GM18499 (cell line): ENCODE data around the gene ZBTB6.
"Not testable (repeated sequence)": the region's sequence is repeated elsewhere in the genome, so short reads cannot be mapped to it uniquely, and the experiment has no call there.

Source experiments
- ATAC-seq: cut with Tn5 transposase; IDR thresholded peaks from one replicate; pipeline ENCODE4 v1.9.1; 2021; ENCODE audit warnings: moderate number of reproducible peaks; ENCODE audit not compliant: insufficient read depth, unreplicated experiment

The ZBTB6 gene

DNA sequence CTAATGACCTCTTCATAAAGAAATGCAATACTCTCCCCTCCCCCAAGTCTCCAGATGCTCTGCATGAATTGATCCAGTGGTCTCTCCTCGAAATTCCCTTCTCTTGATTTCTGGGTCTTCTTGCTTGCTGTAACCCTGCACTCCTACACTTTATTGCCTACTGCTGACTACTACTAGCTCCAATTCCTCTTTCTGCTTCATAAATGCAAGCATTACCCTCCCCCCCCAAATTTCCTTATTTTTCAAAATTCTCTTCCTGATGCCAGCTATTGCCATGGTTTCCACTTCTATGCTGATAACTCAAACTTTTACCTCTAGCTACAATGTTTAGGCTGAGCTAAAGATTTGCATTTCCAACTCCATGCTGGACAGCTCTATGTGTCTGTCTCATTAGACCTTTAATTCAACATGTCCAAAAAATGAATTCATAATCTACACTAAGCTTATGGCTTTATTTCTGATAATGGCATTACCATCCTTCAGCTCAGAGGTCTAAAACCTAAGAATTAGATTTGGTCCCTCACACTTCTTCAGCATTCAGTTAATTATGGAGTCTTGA, 16.8 kb upstream of the ZBTB6 start:
- no peak for ATAC-seq

DNA sequence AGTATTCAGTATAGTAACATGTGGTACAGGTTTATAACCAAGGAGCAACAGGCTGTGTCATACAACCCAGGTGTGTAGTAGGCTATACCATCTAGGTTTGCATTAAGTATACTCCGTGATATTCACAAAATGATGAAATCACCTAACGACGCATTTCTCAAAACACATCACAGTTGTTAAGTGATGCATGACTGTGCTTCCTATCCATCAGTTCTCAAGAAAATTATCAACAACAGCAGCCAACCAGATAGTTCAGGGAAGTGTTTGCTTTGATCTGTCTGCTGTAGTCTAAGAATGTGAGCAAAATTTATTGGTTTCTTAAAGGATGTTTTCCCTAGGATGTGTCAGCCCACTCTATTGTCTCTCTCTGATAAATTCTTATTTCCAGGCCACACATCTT, 10.8 kb upstream of the ZBTB6 start:
- no peak for ATAC-seq

DNA sequence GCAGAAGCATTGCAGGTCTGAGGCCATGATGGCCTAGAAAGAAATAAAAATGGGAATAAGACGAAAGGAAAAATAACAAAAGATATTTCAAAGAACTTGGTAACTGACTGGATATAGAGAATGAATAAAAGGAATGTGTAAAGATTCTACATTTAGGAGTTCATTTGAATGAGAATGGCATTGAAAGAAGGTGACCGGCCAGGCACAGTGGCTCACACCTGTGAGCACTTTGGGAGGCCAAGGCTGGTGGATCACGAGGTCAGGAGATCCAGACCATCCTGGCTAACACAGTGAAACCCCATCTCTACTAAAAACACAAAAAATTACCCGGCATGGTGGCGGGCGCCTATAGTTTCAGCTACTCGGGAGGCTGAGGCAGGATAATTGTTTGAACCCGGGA, 9.6 kb upstream of the ZBTB6 start:
- ATAC-seq = no peak

DNA sequence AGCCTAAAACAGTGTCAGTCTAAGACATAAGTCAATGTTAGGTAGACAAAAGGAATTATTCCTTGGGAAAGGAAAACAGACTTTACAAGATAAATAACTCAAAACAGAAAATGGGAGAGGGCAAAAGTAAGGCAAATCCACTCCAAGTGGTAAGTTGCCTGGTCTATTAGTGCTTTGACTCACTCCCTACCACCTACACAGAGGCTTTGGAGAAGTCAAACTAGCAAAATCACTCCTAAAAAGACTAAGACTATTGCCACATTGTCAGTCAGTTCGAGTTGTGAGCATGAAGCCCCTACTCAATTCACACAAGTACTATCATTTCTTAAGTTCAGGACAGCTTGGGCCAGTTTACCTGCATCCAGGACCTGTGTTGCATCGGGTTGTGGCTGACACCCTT, 5.2 kb upstream of the ZBTB6 start:
- ATAC-seq = no peak

DNA sequence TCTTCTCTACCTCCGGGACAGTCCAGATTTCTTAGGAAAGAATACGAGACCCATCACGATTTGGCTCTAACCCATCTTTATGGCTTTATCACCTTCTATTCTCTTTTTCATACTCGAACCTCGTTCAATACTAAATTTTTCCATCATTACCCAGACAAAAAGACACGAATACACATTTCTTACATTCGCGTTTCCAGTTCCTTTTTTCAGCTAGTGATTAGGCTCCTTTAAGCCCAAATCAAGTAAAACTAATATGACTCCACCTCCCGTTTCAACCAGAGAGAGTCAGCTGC, 506 bp downstream of the ZBTB6 start:
- ATAC-seq = no peak

DNA sequence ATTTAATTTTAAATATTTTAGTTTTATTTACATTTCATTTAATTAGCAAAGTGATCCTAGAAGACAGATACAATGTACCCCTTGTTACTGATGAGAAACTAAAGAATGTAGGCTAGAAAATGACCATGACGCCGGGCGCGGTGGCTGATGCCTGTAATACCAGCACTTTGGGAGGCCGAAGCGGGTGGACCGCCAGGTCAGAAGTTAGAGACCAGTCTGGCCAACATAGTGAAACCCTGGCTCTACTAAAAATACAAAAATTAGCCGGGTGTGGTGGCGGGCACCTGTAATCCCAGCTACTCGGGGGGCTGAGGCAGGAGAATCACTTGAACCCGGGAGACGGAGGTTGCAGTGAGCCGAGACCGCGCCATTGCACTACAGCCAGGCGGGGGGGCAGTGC, 7.0 kb downstream of the ZBTB6 start:
- not testable (repeated sequence) for ATAC-seq

DNA sequence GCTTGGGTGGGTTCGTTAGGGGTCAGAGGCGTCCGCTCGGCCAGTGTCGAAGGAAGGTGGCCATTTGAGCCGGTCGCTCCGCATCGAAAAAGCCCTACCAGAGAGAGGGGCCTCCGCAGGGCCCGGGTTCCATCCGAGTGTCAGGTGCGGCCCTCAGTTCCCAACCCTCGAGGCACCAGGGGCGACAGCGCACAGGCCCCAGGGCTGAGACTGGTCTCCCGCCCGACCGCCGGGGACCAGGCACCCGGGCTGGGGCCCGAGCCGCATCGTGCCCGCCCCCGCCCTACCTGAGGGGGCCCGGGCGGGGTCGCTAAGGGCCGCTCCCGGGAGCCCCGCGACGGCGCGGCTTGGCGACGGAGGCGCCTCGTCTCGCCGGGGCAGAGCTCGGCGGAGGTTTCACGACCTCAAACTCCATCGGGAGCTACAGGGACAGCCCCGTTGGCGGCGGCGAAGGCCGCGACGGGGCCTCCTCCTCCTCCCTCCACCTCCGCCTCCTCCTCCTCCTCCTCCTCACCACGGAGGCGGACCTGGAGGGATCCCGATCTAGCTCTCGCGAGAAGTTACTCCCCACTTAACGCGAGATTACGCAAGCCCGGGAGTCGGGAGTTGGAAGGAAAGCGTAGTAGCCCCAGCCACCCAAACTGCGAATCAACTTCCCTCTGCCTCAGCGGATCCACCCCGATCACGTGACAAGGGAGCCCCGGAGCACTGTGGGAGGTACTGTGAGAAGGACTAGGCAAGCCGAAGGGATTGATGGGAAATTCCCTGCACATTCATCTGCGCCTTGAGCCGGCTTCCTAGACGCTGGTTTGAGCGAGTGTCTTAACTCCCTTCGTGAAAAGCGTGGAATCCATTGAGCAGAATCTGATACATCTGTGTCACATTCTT, 8.1 kb downstream of the ZBTB6 start, which contains the start of gene RC3H2:
RC3H2 (minus strand) TSS at position 537 of the 888 bp plus-strand sequence. CDS start 7,850 bp downstream, outside the sequence.
- ATAC-seq = peak; percentile 75

DNA sequence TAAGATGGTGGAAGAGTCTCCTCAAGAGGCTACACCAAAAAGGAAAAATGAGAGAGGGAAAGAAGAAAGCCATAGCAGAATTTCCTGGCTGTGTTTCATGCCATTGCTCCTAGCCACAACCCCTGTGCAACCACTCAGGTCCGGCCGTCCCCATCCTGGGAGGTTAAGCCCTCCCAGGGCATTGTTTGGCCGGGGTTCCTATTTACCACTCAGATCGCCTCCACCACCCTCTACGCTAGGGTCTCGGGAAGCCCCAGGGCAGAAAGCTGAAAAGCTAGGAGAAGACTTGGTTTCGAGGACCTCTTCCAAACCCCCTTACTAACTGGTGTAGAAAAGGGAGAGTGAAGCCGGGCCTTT, 8.7 kb downstream of the ZBTB6 start:
- ATAC-seq = no peak

DNA sequence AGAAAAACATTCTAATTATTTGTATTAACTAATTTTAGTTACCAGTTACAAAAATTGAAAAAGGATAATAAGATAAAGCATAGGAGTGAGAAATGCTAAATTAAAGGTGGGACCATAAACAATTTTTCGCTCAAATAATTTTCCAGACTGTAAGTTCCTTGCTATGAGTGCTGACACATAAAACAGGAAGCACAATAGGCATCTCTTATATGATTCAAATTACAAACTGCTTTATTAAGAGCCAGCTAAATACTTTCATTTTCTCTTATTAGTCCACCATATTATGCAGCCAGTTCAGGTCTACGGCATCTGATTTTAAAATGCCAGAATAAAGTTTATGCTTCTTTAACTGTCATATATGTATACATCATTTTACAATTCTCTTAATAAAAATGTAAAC, 12.3 kb downstream of the ZBTB6 start:
- no peak for ATAC-seq

DNA sequence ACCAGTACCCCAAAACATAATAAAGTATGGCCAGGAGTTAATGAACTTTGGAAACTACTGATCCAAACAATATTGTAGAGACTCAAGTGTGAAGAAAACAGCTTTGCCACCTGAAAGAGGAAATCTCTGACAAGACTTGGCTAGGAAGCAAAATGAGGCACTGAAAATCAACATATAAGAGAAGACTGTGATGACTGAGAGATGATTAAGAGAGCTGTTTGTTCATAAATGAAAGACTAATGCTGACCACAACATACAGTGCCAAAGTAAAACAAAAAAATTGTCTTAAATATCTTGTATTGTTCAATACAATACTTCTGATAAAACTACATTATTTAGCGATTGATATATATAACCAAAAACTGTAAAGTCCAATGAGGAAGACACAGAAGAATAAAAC, 15.2 kb downstream of the ZBTB6 start:
- no peak for ATAC-seq

DNA sequence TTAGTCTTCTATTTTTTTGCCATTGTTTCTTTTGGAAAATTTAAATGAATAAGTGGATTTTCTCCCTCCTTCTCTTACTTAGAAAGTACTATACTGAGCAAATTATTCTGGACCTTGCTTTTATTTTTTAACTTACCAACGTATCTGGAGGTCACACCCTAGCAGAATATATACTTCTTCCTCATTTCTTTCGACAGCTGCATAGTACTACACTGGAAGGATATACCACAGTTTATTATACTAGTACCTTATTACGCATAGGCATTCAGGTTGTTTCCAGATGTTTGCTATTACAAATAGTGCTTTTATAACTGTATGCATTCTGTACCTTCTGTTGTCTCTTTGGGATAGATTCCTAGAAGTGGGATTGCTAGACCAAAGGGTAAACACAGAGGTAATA, 24.6 kb downstream of the ZBTB6 start:
- ATAC-seq = no peak

DNA sequence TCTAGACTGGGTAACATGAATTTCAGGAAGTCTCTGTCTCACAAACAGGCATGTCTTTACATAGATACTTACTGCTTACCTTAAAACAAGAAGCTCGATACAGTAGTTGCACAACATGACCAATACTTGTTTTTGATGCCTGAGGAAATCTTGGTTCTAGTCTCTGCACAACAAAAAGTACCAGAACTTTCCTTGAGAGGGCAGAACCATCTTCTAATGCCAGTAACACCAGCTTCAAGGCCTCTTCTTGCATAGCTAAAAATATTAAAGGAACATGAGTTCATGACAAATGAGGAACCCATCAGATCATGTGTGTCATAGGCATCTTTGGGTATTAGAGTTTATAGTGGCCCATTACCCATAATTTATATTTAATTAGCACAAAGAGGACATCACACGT, 30.0 kb downstream of the ZBTB6 start:
- no peak for ATAC-seq

DNA sequence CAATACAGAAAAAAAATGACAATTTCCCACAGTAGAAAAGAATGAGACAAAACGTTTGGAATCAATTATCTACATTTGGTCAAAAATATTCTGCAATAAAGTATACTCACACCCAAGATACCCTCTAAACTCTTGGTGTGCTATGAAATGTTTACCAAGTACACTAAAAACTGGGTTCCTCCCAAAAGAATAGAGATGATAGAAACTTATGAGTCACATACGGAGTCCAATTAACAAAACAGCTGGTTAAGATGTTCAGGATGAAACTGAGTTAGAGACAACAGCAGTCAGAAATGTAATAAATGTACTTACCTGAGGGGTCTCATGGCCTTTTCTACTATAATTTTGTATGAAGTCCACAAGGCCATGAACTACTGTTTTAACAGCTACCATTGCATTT, 33.7 kb downstream of the ZBTB6 start:
- no peak for ATAC-seq

DNA sequence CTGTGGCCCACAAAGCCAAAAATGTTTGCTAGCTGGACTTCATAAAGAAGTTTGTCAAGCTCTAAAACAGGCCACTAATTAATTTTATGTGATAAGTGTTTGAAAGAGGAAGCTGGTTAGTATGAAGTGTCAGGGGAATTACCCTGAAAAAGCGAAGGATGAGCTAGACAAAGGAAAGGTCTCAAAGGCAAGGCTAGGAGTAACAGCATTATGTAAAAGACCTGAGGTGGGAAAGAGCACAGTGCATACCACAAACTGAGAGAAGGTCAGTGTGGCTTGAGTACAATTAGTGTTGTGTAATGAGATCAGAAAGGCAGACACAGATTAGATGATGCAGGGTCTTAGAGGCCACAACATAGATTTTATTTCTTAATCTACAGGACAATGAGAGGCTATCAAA, 37.6 kb downstream of the ZBTB6 start:
- ATAC-seq = no peak

DNA sequence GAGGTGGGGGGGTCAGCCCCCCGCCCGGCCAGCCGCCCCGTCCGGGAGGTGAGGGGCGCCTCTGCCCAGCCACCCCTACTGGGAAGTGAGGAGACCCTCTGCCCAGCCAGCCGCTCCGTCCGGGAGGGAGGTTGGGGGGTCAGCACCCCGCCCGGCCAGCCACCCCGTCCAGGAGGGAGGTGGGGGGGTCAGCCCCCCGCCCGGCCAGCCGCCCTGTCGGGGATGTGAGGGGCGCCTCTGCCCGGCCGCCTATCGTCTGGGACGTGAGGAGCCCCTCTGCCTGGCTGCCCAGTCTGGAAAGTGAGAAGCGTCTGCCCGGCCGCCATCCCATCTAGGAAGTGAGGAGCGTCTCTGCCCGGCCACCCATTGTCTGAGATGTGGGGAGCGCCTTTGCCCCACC, 45.8 kb downstream of the ZBTB6 start:
- ATAC-seq = not testable (repeated sequence)

DNA sequence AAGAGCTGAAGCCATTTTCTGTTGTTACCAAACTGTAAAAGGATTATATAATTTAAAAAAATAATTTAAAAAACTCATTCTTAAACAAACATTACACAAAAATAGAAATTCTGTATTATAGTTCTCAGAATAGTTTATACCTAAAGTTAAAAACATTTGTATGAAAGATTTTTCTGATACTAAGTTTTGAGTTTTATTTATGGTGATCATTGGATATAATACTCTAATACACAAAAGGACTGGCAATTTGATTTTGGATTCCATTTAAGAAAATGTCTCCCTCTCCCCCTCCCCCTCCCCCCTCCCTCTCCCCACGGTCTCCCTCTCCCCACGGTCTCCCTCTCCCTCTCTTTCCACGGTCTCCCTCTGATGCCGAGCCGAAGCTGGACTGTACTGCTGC, 47.0 kb downstream of the ZBTB6 start:
- ATAC-seq = no peak

DNA sequence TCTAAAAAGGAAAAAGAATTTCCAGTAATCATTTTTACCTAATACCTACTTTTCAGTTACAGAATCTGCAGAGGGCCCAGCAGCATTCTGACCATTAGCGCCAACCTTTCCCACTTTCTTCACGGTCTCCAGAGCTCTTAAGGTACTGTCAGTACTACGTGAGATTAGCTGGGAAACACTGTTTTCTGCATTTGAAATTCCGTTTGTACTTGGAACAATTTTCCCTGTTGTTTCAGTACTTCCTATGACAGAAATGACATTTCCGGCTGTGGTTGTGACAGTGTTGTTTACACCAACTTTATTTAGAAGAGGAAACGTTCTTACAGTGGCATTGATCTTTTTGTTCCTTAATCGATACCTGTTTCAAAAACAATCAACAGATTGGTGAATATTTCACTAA, 47.8 kb downstream of the ZBTB6 start:
- ATAC-seq = no peak

DNA sequence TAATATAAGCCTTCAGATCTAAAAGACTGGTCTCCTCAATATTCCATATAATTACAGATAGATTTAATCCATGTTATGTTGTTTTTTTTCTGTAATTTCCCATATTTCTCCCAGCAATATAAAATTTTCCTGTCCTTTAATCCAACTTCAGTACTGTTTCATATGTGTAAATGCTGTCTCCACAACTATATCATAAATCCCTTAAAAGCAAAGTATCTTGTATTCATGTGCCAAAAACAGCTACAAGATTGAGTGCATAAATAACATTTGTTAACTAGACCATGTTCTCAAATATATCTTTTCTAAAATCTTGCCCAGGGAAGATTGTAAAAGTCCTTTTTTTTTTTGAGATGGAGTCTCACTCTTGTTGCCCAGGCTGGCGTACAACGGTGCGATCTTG, 49.7 kb downstream of the ZBTB6 start:
- no peak for ATAC-seq

DNA sequence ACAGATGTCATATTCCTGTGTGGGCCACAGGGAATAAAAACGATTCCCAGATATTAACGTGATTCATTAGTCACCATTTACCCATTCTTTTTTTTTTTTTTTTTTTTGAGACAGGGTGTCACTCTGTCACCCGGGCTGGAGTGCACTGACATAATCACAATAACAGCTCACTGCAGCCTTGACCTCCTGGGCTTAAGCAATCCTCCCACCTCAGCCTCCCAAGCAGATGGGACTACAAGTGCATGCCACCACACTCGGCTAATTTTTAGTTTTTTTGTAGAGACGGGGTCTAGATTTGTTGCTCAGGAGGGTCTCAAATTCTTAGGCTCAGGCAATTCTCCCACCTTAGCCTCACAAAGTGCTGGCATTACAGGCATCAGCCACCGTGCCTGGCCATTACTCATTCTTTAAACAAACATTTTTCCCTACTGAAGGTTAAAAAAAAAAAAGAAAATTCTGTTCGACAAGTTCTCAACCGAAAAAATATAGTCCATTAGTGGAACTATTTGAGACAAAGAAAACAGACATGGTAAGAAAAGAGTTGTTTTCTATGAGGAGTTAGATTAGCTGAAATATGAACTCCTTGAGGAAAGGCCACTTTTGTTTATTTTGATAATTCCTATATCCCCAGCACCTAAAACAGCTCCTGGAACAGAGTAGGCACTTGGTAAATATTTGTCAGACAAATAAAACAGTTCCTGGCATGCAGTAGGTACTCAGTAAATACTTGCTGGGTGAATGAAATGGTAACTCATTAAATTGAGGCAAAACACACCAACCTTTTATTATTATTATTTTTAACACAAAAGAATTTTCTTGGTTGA, 52.6 kb downstream of the ZBTB6 start:
- ATAC-seq = no peak
